ENCODE measurements around the gene EXOC4. TPM values are rescaled to one million over a fixed set of nuclear protein-coding genes. Genes with fewer than 3 reads are reported as not detected.

EXOC4 gene
- total RNA-seq, 1 experiment from 2014 or later = 75.8 TPM

- H3K27ac ChIP-seq (ENCODE audit: insufficient read length, low read depth, low read length) = no peak overlapping the region
- no peak overlapping the region for H3T11ph ChIP-seq (ENCODE audit: low read length)
- no peak overlapping the region for H2BK5ac ChIP-seq (ENCODE audit: insufficient read length, low read length)
- H3K27me3 Mint-ChIP-seq (ENCODE audit: low read depth) = no peaks in the 10 kb centered on the region
- no peak for DNase-seq
- no peaks in the 10 kb centered on the region for H3K4me1 Mint-ChIP-seq
- H3K9me3 Mint-ChIP-seq = no peaks in the 10 kb centered on the region
- TF ChIP-seq CTCF (conservative IDR thresholded peaks at IDR 0.05) = no peak
- no peak overlapping the region for H3K14ac ChIP-seq (ENCODE audit: insufficient read depth, low read length)
- no peak overlapping the region for H2BK120ac ChIP-seq (ENCODE audit: low read depth, low read length, poor library complexity, severe bottlenecking)
- no peak overlapping the region for H2AFZ ChIP-seq (ENCODE audit: low read length)
- H3K9ac ChIP-seq (ENCODE audit: extremely low read depth, insufficient read length, low read length) = no peak overlapping the region
- H3K27me3 ChIP-seq (ENCODE audit: insufficient read depth, low read length) = no peaks in the 10 kb centered on the region
- H3K4me2 ChIP-seq (ENCODE audit: insufficient read depth, insufficient read length, low read length) = no peak overlapping the region
- no peaks in the 10 kb centered on the region for H4K20me1 ChIP-seq (ENCODE audit: control insufficient read depth, insufficient read depth, insufficient read length)
- H4K91ac ChIP-seq (ENCODE audit: insufficient read length, low read depth, low read length) = no peak overlapping the region
- no peaks in the 10 kb centered on the region for H3K79me2 ChIP-seq (ENCODE audit: insufficient read depth, low read length)
- H4K8ac ChIP-seq (replicated peaks; ENCODE audit: insufficient read length, low read depth, low read length) = no peak overlapping the region
- H2BK15ac ChIP-seq (ENCODE audit: low read depth, low read length) = no peak overlapping the region
- no peaks in the 10 kb centered on the region for H3K23me2 ChIP-seq (ENCODE audit: insufficient read length, low read depth, low read length, poor library complexity, severe bottlenecking)
- no peak overlapping the region for H3K18ac ChIP-seq (ENCODE audit: insufficient read length, low read depth, low read length)
- H3K36me3 Mint-ChIP-seq (ENCODE audit: insufficient read depth in 1 of 3, low read depth in 3 of 3) = no peaks in the 10 kb centered on the region
- H3K27ac Mint-ChIP-seq = peak overlapping the region in 2 of 3 experiments; percentile 1 to 45; a peak in 2 of 7 replicates
- H3K79me1 ChIP-seq (ENCODE audit: insufficient read depth, low read depth, low read length, poor library complexity, severe bottlenecking) = no peaks in the 10 kb centered on the region
- no peak overlapping the region for H3K23ac ChIP-seq (ENCODE audit: insufficient read length, low read depth, low read length)
- no peak overlapping the region for H2BK12ac ChIP-seq (ENCODE audit: insufficient read length, low read depth, low read length)
- H3K4me1 ChIP-seq (ENCODE audit: insufficient read depth, low read length) = no peaks in the 10 kb centered on the region
- no peak overlapping the region for H3K4me3 Mint-ChIP-seq
- WGBS (ENCODE audit: extremely low coverage, insufficient read length, low lambda C conversion rate) = no CpG with 5 or more reads among the region's 6 CpGs
- no peak overlapping the region for H3K56ac ChIP-seq (ENCODE audit: insufficient read length, low read depth, low read length)
- H3K4ac ChIP-seq (ENCODE audit: low read depth, low read length) = no peak overlapping the region
- no peaks in the 10 kb centered on the region for H3K9me3 ChIP-seq (ENCODE audit: control insufficient read depth, low read depth, low read length)
- no peak overlapping the region for H2BK20ac ChIP-seq (ENCODE audit: low read depth, low read length, poor library complexity, severe bottlenecking)
- no peak overlapping the region for H4K5ac ChIP-seq (ENCODE audit: insufficient read length, low read depth, low read length)
- no peak overlapping the region for H2AK5ac ChIP-seq (ENCODE audit: insufficient read length, low read length)
These were observed 571.3 kb downstream of the EXOC4 start for GRCh38 chr7:133824132-133824531.
